Thyroid gland (tissue), 4 donors: Measurements from ENCODE around the gene WDR86. TPM values are rescaled to one million over a fixed set of nuclear protein-coding genes. Genes with fewer than 3 reads are reported as not detected.

Experiments
- DNase-seq, 2 donors: peaks; one replicate each; pipeline ENCODE4 v3.0.0-alpha.2; 2019
- H3K27ac ChIP-seq, 3 donors: fragments of 200-600 bp; sonication (generic); 1 replicate in 2 of 3; 2 replicates in 1 of 3; pipeline ENCODE4 v1.5.1; 2016 to 2019; ENCODE audit warnings: mild to moderate bottlenecking in 1 of 3, moderate library complexity in 1 of 3
- H3K27me3 ChIP-seq: fragments of 200-600 bp; sonication (generic); one replicate; pipeline ENCODE4 v1.5.1; 2019
- H3K36me3 ChIP-seq, 2 donors: fragments of 200-600 bp; sonication (generic); one replicate each; pipeline ENCODE4 v1.5.1; 2016 to 2019
- H3K4me1 ChIP-seq, 2 donors: fragments of 200-600 bp; sonication (generic); one replicate each; pipeline ENCODE4 v1.5.1; 2017 to 2019
- H3K4me3 ChIP-seq, 3 donors: fragments of 200-600 bp; sonication (generic); replicated peaks in 1 of 3; 1 replicate in 2 of 3; 2 replicates in 1 of 3; pipeline ENCODE4 v1.5.1; 2016; ENCODE audit warnings: mild to moderate bottlenecking in 1 of 3
- H3K9me3 ChIP-seq: fragments of 200-600 bp; sonication (generic); one replicate; pipeline ENCODE4 v1.5.1; 2017
- CTCF ChIP-seq, 6 experiments: fragments of 200-600 bp in 3 of 6; fragments of 450-650 bp in 3 of 6; sonication (generic) in 3 of 6; IDR thresholded peaks; one replicate each; pipeline ENCODE4 v1.5.1; 2016 to 2019; ENCODE audit warnings: antibody characterized with exemption in 6 of 6, mild to moderate bottlenecking in 2 of 6, inconsistent platforms in 1 of 6, moderate library complexity in 1 of 6
- POLR2A ChIP-seq, 2 donors: fragments of 450-650 bp; IDR thresholded peaks; one replicate each; pipeline ENCODE4 v1.6.1; 2017; ENCODE audit warnings: antibody characterized with exemption in 2 of 2, mild to moderate bottlenecking in 2 of 2, moderate library complexity in 1 of 2
- WGBS, 2 donors: methylation state at CpG; one replicate each; pipeline ENCODE4 v1.1.5; 2017; 5-methylcytosine and 5-hydroxymethylcytosine counted together
- intact Hi-C: fragments of 100-400 bp; cut with DNase I; formaldehyde crosslinking; loops from one replicate; pipeline ENCODE4 v1.15.1; 2023
- total RNA-seq, 4 donors: library from RNA; depleted of rRNA; stranded (reverse); fragments of >200 nt; gene quantifications; one replicate each; pipeline ENCODE4 v1.2.3, GENCODE V29; 2016

The WDR86 gene
- total RNA-seq, 4 donors from 2014 or later, result 99.5 to 203 (median 142) TPM

- Histone ChIP-seq H3K27ac (peak overlapping the region; percentile 64 to 70 (median 69)), H3K4me3 (peak overlapping the region; percentile 56 to 89 (median 71)), H3K9me3 (no peaks in the 10 kb centered on the region), H3K4me1 (peaks cover 11 to 12% of the 10 kb centered on the region in 2 donors), H3K36me3 (peaks cover 6 to 14% of the 10 kb centered on the region in 2 donors), H3K27me3 (no peaks in the 10 kb centered on the region)
- intact Hi-C loops, result no loop called here
- no peak for TF ChIP-seq POLR2A (IDR thresholded peaks at IDR 0.05)
- TF ChIP-seq CTCF (IDR thresholded peaks at IDR 0.05), result no peak
- WGBS, 2 donors, result 6 to 7% methylated on average over 11 of the region's 11 CpGs
- no peak for DNase-seq
Observed at GRCh38 chr7:151342102-151342646, 67.7 kb downstream of the WDR86 start.

GRCh38 chr7:151341357-151342101, 68.3 kb downstream of the WDR86 start, which contains the start of gene NUB1:
TSS of gene NUB1 (plus strand) at chr7:151341812. CDS start at chr7:151345350, 3,538 bp downstream.
- H3K4me3 ChIP-seq, result peak within 1 kb of the TSS; percentile 56 to 89 (median 71)
- H3K27ac ChIP-seq, result peak within 1 kb of the TSS; percentile 64 to 70 (median 69)
- 3 to 5% methylated on average over 29 to 39 of the region's 72 CpGs for WGBS, 2 donors
- peaks cover 11 to 12% of the 10 kb centered on the region in 2 donors for H3K4me1 ChIP-seq
- peak; percentile 89 to 90 for DNase-seq
- intact Hi-C loops, result no loop called here
- TF ChIP-seq POLR2A (IDR thresholded peaks at IDR 0.05) (peak; percentile 19 to 84), CTCF (IDR thresholded peaks at IDR 0.05) (peak in 1 of 6 experiments; percentile 6)
- H3K9me3 ChIP-seq, result no peaks in the 10 kb centered on the region
- H3K36me3 ChIP-seq, result peaks cover 6 to 12% of the 10 kb centered on the region in 2 donors
- no peaks in the 10 kb centered on the region for H3K27me3 ChIP-seq

- H3K4me1 ChIP-seq, result peaks cover 11 to 12% of the 10 kb centered on the region in 2 donors
- no peaks in the 10 kb centered on the region for H3K27me3 ChIP-seq
- peak overlapping the region in 1 of 3 donors; percentile 69 for H3K27ac ChIP-seq
- DNase-seq, result no peak
- peak overlapping the region in 1 of 3 donors; percentile 71 for H3K4me3 ChIP-seq
- H3K36me3 ChIP-seq, result peaks cover 6% of the 10 kb centered on the region in 2 donors
- TF ChIP-seq CTCF (IDR thresholded peaks at IDR 0.05) (no peak), POLR2A (IDR thresholded peaks at IDR 0.05) (no peak)
- WGBS, 2 donors, result 68 to 72% methylated on average over 12 of the region's 12 CpGs
- no peaks in the 10 kb centered on the region for H3K9me3 ChIP-seq
- intact Hi-C loops, result no loop called here
Observed at GRCh38 chr7:151340794-151341356, 69.0 kb downstream of the WDR86 start.

- intact Hi-C loops, result no loop called here
- peaks cover 11 to 12% of the 10 kb centered on the region in 2 donors for H3K4me1 ChIP-seq
- no peaks in the 10 kb centered on the region for H3K36me3 ChIP-seq
- no peak for DNase-seq
- TF ChIP-seq POLR2A (IDR thresholded peaks at IDR 0.05) (no peak), CTCF (IDR thresholded peaks at IDR 0.05) (no peak)
- no peaks in the 10 kb centered on the region for H3K9me3 ChIP-seq
- no peak overlapping the region for H3K4me3 ChIP-seq
- no peak overlapping the region for H3K27ac ChIP-seq
- 81% methylated on average over 7 of the region's 7 CpGs for WGBS, 2 donors
- H3K27me3 ChIP-seq, result no peaks in the 10 kb centered on the region
Observed at GRCh38 chr7:151339651-151340382, 70.0 kb downstream of the WDR86 start.
